ENCODE results near the gene TDRD15.

- TF ChIP-seq, protein P1, sequence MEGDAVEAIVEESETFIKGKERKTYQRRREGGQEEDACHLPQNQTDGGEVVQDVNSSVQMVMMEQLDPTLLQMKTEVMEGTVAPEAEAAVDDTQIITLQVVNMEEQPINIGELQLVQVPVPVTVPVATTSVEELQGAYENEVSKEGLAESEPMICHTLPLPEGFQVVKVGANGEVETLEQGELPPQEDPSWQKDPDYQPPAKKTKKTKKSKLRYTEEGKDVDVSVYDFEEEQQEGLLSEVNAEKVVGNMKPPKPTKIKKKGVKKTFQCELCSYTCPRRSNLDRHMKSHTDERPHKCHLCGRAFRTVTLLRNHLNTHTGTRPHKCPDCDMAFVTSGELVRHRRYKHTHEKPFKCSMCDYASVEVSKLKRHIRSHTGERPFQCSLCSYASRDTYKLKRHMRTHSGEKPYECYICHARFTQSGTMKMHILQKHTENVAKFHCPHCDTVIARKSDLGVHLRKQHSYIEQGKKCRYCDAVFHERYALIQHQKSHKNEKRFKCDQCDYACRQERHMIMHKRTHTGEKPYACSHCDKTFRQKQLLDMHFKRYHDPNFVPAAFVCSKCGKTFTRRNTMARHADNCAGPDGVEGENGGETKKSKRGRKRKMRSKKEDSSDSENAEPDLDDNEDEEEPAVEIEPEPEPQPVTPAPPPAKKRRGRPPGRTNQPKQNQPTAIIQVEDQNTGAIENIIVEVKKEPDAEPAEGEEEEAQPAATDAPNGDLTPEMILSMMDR (IDR thresholded peaks at IDR 0.05; ENCODE audit: low read length) = peak; percentile 19
- TF ChIP-seq EZH2 (optimal IDR thresholded peaks at IDR 0.05; ENCODE audit: low read depth, low read length) (no peak), EZH2phosphoT487 (IDR thresholded peaks at IDR 0.05; ENCODE audit: low read length) (no peak)
These were observed 52.3 kb downstream of the TDRD15 start for GRCh38 chr2:21175895-21176646.
